ENCODE measurements around the gene ABLIM2.

The ABLIM2 gene

GRCh38 chr4:8192748-8193738 lies 34.4 kb upstream of the ABLIM2 start:
- peak; percentile 60 to 80 (median 74) for DNase-seq

GRCh38 chr4:8191136-8191747 lies 32.6 kb upstream of the ABLIM2 start:
- peak; percentile 96 to 99 (median 96) for DNase-seq

- no peak for DNase-seq
These were observed 31.2 kb upstream of the ABLIM2 start for GRCh38 chr4:8189551-8190466.

GRCh38 chr4:8188743-8189550 lies 30.3 kb upstream of the ABLIM2 start:
- DNase-seq: peak in 3 of 4 experiments; percentile 32 to 45 (median 33)

GRCh38 chr4:8188085-8188484 lies 29.5 kb upstream of the ABLIM2 start:
- peak in 1 of 4 experiments; percentile 24 for DNase-seq

- DNase-seq: no peak
These were observed 27.3 kb upstream of the ABLIM2 start for GRCh38 chr4:8185930-8186329.

- DNase-seq: no peak
These were observed 26.7 kb upstream of the ABLIM2 start for GRCh38 chr4:8185295-8185694.

GRCh38 chr4:8184061-8184460 lies 25.4 kb upstream of the ABLIM2 start:
- no peak for DNase-seq

GRCh38 chr4:8182858-8183725 lies 24.5 kb upstream of the ABLIM2 start:
- DNase-seq: no peak

GRCh38 chr4:8182294-8182693 lies 23.7 kb upstream of the ABLIM2 start:
- no peak for DNase-seq

- DNase-seq: no peak
These were observed 23.2 kb upstream of the ABLIM2 start for GRCh38 chr4:8181844-8182243.

GRCh38 chr4:8181119-8181518 lies 22.5 kb upstream of the ABLIM2 start:
- DNase-seq: no peak

- DNase-seq: no peak
These were observed 21.9 kb upstream of the ABLIM2 start for GRCh38 chr4:8180310-8181093.

- no peak for DNase-seq
These were observed 21.2 kb upstream of the ABLIM2 start for GRCh38 chr4:8179771-8180170.

GRCh38 chr4:8179074-8179473 lies 20.5 kb upstream of the ABLIM2 start:
- DNase-seq: no peak

- no peak for DNase-seq
These were observed 19.3 kb upstream of the ABLIM2 start for GRCh38 chr4:8177956-8178355.

GRCh38 chr4:8177552-8177951 lies 18.9 kb upstream of the ABLIM2 start:
- DNase-seq: no peak

GRCh38 chr4:8176547-8177399 lies 18.2 kb upstream of the ABLIM2 start:
- DNase-seq: peak; percentile 74 to 84 (median 81)

- DNase-seq: no peak
These were observed 17.1 kb upstream of the ABLIM2 start for GRCh38 chr4:8175686-8176085.
